Hematopoietic multipotent progenitor cell (in vitro differentiated cells): ENCODE data around the gene DDX28. TPM values are rescaled to one million over a fixed set of nuclear protein-coding genes. Genes with fewer than 3 reads are reported as not detected.
"Not testable (repeated sequence)": the region's sequence is repeated elsewhere in the genome, so short reads cannot be mapped to it uniquely, and the experiment has no call there.

Experiments used
- DNase-seq, 3 donors: peaks; one replicate each; pipeline ENCODE4 v3.0.0-alpha.2; 2011 to 2015; ENCODE audit warnings: low read depth in 2 of 3, low spot score in 2 of 3
- total RNA-seq: library from RNA; depleted of rRNA; stranded (reverse); fragments of >200 nt; gene quantifications from one replicate; pipeline ENCODE4 v1.2.3, GENCODE V29; 2012

Gene DDX28
- total RNA-seq, 1 donor: 32.6 TPM

- no peak for DNase-seq
These were observed 26.4 kb downstream of the DDX28 start for GRCh38 chr16:67996666-67997065.

GRCh38 chr16:67995423-67995822, 27.6 kb downstream of the DDX28 start:
- DNase-seq: no peak

- peak in 1 of 3 donors; percentile 51 for DNase-seq
These were observed 29.0 kb downstream of the DDX28 start for GRCh38 chr16:67994040-67994408.

GRCh38 chr16:67993207-67994039, 29.6 kb downstream of the DDX28 start:
- peak; percentile 74 to 88 (median 85) for DNase-seq

- DNase-seq: no peak
These were observed 30.3 kb downstream of the DDX28 start for GRCh38 chr16:67992661-67993206.

GRCh38 chr16:67990018-67990386, 33.0 kb downstream of the DDX28 start:
- DNase-seq: no peak

- DNase-seq: no peak
These were observed 33.6 kb downstream of the DDX28 start for GRCh38 chr16:67989322-67990017.

- no peak for DNase-seq
These were observed 34.4 kb downstream of the DDX28 start for GRCh38 chr16:67988675-67989074.

- no peak for DNase-seq
These were observed 35.4 kb downstream of the DDX28 start for GRCh38 chr16:67987460-67988160.

GRCh38 chr16:67986949-67987348, 36.1 kb downstream of the DDX28 start:
- no peak for DNase-seq

- no peak for DNase-seq
These were observed 40.9 kb downstream of the DDX28 start for GRCh38 chr16:67982011-67982696.

- peak in 2 of 3 donors; percentile 49 to 53 for DNase-seq
These were observed 42.9 kb downstream of the DDX28 start, which contains the start of gene DPEP3 for GRCh38 chr16:67979955-67980678. DPEP3 (minus strand) TSS chr16:67980499; CDS start chr16:67980380, 119 bp downstream.

- no peak for DNase-seq
These were observed 45.4 kb downstream of the DDX28 start for GRCh38 chr16:67977469-67978227.

GRCh38 chr16:67977005-67977404, 46.0 kb downstream of the DDX28 start:
- DNase-seq: no peak

- no peak for DNase-seq
These were observed 46.8 kb downstream of the DDX28 start for GRCh38 chr16:67976205-67976604.

- DNase-seq: no peak
These were observed 47.5 kb downstream of the DDX28 start for GRCh38 chr16:67975321-67976105.

- not testable (repeated sequence) for DNase-seq
These were observed 50.7 kb downstream of the DDX28 start for GRCh38 chr16:67972285-67972684.

- DNase-seq: no peak
These were observed 51.9 kb downstream of the DDX28 start for GRCh38 chr16:67971111-67971510.
